ENCODE data around the gene GOLT1A.

Gene GOLT1A

DNA sequence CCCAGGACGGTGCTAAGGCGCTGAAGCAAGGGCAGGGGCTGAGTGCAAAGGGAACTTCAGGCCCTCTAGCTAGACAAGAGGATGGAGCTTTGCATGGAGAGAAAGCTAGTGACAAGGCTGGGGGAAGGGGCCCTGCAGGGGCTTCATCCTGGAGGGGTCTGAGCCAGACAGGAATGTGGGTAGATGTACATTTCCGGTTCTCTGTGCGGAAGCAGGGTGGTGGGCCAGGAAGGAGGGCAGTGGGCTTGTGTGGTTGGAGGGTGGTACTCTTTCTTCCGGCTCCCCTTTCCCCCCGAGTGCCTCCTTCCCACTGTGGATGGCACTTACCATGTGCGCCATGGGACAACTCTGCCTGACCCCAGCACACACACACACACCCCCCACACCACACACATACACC, 19.0 kb downstream of the GOLT1A start:
- H3K27ac ChIP-seq: no peak overlapping the region
- TF ChIP-seq, protein P1, sequence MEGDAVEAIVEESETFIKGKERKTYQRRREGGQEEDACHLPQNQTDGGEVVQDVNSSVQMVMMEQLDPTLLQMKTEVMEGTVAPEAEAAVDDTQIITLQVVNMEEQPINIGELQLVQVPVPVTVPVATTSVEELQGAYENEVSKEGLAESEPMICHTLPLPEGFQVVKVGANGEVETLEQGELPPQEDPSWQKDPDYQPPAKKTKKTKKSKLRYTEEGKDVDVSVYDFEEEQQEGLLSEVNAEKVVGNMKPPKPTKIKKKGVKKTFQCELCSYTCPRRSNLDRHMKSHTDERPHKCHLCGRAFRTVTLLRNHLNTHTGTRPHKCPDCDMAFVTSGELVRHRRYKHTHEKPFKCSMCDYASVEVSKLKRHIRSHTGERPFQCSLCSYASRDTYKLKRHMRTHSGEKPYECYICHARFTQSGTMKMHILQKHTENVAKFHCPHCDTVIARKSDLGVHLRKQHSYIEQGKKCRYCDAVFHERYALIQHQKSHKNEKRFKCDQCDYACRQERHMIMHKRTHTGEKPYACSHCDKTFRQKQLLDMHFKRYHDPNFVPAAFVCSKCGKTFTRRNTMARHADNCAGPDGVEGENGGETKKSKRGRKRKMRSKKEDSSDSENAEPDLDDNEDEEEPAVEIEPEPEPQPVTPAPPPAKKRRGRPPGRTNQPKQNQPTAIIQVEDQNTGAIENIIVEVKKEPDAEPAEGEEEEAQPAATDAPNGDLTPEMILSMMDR (conservative IDR thresholded peaks at IDR 0.05): no peak

DNA sequence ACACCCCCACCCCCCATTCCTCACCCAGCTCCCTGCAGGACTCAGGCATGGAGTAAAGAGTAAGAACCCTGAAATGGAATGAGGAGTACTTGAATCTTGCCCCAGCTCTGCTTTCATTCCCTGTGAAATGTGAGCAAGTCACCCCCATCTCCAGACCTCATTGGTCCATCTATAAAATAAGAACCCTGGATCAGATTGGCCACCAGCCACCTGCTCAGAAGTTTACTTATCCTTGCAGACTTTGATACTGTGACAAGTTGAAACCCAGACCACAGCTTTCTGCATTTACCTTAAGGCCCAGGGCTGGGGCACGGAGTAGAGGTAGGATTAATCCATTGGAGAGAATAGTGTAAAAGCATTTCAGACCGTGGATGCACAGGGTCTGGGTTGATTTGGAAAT, 19.7 kb downstream of the GOLT1A start:
- H3K27ac ChIP-seq: no peak overlapping the region
- TF ChIP-seq, protein P1 (conservative IDR thresholded peaks at IDR 0.05): no peak

DNA sequence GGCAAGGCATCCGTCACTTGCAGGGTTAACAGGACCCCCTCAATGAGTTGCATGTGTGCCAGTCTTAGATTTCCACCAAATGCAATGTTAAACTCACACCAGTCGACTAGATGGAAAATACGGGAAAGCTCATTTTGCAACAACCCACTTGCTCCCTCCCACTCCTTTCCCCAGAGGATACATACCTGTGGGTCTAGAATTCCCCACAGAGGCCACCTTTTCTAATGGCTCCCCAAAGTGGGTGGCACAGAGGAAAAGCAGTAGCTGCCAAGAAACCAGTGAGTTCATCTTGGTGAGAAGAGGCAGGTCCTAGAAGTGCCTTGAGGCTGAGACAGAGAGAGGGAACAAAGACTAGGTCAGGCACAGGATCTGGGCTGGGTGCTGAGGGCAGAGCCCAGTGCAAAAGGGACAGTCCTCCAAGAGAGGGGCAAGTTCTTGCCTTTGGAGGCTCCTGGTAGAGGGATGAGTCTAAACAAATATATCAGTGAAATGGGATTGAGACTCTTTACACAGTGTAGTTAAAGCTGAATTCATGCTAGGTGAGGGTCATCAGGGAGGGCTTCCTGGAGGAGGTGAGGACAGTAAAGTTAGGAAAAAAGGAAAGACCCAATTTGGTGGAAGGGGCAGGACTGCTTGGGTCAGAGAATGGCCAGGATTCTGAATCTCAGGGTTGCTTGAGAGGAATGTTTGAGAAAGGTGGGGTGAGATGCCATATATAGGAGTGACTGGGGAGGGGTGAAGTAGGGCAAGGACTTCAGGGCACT, 21.0 kb downstream of the GOLT1A start:
- TF ChIP-seq, protein P1 (conservative IDR thresholded peaks at IDR 0.05): no peak
- no peak overlapping the region for H3K27ac ChIP-seq

DNA sequence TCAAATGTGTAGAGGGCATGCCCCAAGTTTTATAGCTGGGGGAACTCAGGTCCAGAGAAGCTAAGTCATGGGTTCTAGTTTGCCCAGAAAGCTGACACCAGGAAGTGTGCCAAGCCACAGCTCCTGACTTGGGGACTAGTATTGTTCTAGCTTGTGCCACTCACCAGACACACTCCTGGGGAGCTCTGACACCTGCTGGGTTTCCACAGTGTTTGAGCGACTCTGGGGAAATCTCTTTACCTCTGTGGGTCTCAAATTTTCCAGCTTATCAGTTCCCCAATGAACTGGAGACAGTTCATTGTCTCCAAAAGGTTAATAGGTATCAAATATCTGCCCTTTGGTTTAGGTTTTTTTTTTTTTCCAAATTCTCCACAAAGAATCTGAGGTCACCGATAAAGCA, 21.7 kb downstream of the GOLT1A start:
- TF ChIP-seq, protein P1 (conservative IDR thresholded peaks at IDR 0.05): no peak
- H3K27ac ChIP-seq: no peak overlapping the region

DNA sequence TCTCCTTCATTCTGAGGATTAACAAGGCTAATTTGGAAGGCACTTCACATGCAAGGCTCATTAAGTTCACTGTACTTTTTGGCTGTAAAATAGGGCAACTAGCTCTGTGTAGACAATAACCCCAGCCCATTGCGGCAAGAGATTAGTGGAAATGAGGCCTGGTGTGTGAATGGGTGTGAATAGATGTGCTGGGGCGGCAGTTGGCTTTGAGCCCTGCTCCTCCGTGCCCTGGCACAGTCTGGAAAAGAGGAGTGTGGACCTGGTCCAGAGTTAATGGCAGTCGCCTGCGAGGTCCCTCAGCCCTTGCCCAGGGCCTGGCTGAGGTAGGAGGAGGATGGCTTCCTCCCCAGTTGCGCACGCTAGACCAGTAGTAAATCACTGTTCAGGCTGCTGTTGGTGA, 22.3 kb downstream of the GOLT1A start:
- no peak overlapping the region for H3K27ac ChIP-seq
- TF ChIP-seq, protein P1 (conservative IDR thresholded peaks at IDR 0.05): no peak

DNA sequence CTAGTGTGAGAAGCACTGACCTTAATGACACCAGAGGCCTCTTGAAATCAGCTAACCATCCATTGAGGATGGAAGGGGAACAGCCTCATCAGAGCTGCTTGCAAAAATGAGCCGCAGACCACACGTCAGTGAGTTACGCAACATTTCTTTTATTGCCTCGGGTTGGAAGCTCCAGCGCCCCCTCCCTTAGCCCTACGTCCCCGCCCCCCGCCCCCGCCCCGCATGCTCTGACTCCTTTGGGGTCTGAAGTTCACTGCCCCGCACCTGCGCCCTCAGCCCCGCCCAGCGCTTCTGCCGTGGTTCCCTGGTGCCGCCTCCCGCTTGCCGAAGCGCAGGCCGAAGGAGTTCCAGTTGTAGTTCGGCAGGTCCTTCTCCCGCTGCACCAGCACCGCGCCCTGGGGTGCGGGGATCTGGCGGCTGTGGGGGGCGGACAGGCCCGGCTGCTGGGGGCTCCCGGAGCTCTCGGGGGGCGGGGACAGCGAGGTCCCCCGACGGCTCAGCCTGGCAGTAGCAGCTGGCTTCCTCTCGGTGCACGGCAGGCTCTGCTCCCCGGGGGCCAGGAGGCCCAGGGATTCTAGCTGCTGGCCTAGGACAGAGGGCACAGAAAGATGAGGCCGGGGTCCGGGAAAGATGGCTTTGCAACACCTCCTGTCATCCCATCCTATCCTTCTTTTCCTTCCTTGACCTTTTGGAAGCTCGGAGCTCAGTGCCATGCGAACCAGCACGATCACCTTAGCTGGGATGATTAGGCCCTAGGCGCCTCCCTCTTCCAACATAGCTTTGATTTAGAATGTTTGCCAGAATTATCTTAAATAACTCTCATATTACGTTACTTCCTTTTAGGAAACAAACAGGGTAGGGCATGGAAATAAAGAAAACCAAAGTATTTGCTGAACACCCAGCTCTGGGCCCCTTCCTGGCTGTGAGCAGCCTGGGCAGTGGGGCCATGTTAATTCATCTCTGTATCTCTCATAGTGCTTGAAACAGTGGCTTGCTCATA, 23.3 kb downstream of the GOLT1A start:
- peak overlapping the region; percentile 13; the same call in 1 of the 2 replicates for H3K27ac ChIP-seq
- TF ChIP-seq, protein P1 (conservative IDR thresholded peaks at IDR 0.05): no peak

DNA sequence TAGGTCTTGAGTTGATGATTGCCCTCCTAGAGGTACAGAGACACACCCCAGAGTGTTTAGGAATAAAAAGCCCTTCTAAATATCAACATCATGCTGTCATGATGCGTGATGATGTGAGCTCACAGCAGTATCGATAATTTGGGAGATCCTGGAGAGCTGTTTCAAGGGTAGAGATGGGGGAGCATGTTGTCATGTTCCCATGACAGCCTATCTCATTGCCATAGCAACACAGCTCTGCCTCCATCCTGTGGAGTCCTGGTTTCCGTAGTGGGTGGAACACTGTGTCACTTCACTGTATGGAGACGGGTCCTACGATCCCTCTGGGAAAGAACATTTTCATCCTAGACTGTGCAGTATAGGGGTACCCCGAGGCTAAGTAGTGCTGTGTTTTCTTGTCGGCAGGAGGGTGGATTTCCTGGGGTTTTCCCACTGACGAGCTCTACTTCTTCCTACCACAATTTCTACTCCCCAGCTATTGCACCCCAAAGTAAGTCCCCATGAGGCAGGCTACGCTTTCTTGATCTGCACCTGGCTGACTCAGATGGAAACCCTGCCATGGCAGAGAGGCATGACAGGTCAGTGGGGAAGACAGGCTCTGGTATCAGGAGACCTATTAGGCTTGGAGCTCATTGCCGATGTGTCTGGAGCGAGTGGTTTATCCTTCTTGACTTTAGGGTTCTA, 24.7 kb downstream of the GOLT1A start:
- no peak overlapping the region for H3K27ac ChIP-seq
- TF ChIP-seq, protein P1 (conservative IDR thresholded peaks at IDR 0.05): no peak
